ENCODE data around the gene GALNT10. TPM values are rescaled to one million over a fixed set of nuclear protein-coding genes. Genes with fewer than 3 reads are reported as not detected.
A peak's percentile ranks its signal among the peaks of the same experiment; 100 is the strongest.
"Not testable (repeated sequence)": the region's sequence is repeated elsewhere in the genome, so short reads cannot be mapped to it uniquely, and the experiment has no call there.

The GALNT10 gene
- total and polyA plus RNA-seq, 10 donors = 7.6 to 50.2 (median 43.5) TPM

DNA sequence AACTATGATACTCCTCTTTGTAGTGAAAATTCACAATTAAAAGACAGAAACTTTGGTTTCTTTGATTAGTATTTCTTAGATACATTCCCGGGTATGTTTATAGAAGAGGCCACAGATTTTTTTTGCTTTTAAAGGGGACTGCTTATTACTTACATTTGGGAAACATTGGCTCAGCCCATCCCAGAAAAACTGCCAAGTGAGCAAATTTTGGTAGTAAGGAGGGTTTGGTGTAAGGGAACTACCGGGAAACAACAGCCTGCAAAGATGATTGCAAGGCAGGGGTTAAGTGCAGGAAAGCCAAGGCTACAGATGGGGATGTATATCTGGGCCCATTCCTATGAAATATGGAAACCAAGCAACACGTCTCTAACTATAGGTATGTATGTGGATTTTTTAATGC lies 166.4 kb downstream of the GALNT10 start:
- peaks cover 0 to 19% (median 4%) of the 10 kb centered on the region in 6 donors for H3K4me1 ChIP-seq
- H3K36me3 ChIP-seq = peaks cover 0 to 17% (median 6%) of the 10 kb centered on the region in 6 donors
- intact Hi-C loops (cut with DNase I; ENCODE audit: low total_unique reads) = no loop called here
- TF ChIP-seq, protein P1, sequence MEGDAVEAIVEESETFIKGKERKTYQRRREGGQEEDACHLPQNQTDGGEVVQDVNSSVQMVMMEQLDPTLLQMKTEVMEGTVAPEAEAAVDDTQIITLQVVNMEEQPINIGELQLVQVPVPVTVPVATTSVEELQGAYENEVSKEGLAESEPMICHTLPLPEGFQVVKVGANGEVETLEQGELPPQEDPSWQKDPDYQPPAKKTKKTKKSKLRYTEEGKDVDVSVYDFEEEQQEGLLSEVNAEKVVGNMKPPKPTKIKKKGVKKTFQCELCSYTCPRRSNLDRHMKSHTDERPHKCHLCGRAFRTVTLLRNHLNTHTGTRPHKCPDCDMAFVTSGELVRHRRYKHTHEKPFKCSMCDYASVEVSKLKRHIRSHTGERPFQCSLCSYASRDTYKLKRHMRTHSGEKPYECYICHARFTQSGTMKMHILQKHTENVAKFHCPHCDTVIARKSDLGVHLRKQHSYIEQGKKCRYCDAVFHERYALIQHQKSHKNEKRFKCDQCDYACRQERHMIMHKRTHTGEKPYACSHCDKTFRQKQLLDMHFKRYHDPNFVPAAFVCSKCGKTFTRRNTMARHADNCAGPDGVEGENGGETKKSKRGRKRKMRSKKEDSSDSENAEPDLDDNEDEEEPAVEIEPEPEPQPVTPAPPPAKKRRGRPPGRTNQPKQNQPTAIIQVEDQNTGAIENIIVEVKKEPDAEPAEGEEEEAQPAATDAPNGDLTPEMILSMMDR (IDR thresholded peaks at IDR 0.05 in 8 of 11, conservative IDR thresholded peaks at IDR 0.05 in 3 of 11) = no peak
- no peak overlapping the region for H3K27ac ChIP-seq
- no peak overlapping the region for H3K4me3 ChIP-seq
- DNase-seq = no peak
- WGBS, 5 donors = 82 to 97% (median 94%) methylated on average over 3 of the region's 3 CpGs
- H3K9me3 ChIP-seq = no peaks in the 10 kb centered on the region
- H3K27me3 ChIP-seq (replicated peaks in 1 of 7) = no peaks in the 10 kb centered on the region

DNA sequence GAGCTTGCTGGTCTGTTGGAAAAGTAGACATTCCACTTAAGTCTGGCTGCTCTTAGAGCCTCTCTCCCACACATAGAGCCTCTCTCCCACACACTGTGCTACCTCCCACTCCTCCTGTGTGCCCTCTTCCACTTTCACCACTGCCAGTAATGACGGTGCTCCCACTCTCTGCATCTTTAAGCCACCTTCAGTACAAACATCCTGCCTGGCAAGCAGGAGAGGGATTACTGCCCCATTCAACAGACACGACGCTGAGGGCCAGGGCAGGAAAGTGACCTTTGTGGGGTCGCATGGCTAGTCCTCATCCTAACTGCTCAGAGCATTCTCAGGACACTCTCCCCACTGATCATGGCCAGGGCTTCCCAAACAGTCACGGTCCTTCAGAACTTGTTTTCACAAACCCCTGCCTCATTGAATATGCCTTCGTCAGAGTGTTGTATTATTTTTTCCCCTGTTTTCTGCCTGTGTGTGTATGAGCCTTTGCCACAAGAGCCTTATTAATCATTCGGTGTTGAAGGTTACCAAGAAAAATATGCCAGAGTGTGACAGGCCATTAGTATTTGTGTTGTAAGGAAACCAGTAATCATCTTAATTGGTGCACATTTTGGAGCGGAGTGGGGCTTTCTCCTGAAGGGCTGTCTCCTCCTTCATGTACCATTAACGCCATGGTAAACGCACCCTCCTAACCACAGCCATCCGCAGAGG lies 168.1 kb downstream of the GALNT10 start:
- 66 to 82% (median 81%) methylated on average over 11 of the region's 11 CpGs for WGBS, 5 donors
- Histone ChIP-seq H3K36me3 (peaks cover 0 to 17% (median 4%) of the 10 kb centered on the region in 6 donors), H3K27ac (peak overlapping the region in 4 of 8 donors; percentile 15 to 34 (median 30)), H3K4me1 (peaks cover 0 to 19% (median 4%) of the 10 kb centered on the region in 6 donors), H3K9me3 (no peaks in the 10 kb centered on the region), H3K27me3 (replicated peaks in 1 of 7) (no peaks in the 10 kb centered on the region), H3K4me3 (no peak overlapping the region)
- TF ChIP-seq POLR2A (IDR thresholded peaks at IDR 0.05) = no peak
- TF ChIP-seq, protein P1 (IDR thresholded peaks at IDR 0.05 in 8 of 11, conservative IDR thresholded peaks at IDR 0.05 in 3 of 11) = no peak
- TF ChIP-seq POLR2AphosphoS5 (IDR thresholded peaks at IDR 0.05) = no peak
- intact Hi-C loops (cut with DNase I; ENCODE audit: low total_unique reads) = no loop called here
- no peak for DNase-seq

DNA sequence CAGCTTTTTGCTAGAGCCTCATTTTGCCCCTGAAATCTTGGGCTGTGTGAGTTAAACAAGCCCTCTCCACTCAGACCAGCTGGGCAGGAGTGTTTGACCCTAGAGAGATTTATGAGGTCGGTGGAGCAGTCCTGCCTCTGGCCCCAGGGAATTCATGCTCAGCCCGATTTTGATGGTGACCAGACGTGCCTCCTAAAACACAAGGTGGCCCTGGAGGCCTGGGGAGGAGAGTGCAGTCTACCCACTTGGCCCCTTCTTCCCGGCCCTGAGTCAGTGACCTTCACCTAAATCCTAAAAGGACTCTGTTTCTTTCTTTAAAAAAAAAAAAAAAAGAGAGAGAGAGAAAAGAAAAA lies 168.7 kb downstream of the GALNT10 start:
- Histone ChIP-seq H3K4me1 (peaks cover 0 to 19% (median 4%) of the 10 kb centered on the region in 6 donors), H3K27ac (peak overlapping the region in 4 of 8 donors; percentile 15 to 34 (median 30)), H3K27me3 (replicated peaks in 1 of 7) (no peaks in the 10 kb centered on the region), H3K9me3 (no peaks in the 10 kb centered on the region), H3K36me3 (peaks cover 0 to 17% (median 4%) of the 10 kb centered on the region in 6 donors), H3K4me3 (no peak overlapping the region)
- TF ChIP-seq, protein P1 (IDR thresholded peaks at IDR 0.05 in 8 of 11, conservative IDR thresholded peaks at IDR 0.05 in 3 of 11) = no peak
- TF ChIP-seq POLR2A (IDR thresholded peaks at IDR 0.05) (no peak), POLR2AphosphoS5 (IDR thresholded peaks at IDR 0.05) (no peak)
- intact Hi-C loops (cut with DNase I; ENCODE audit: low total_unique reads) = no loop called here
- DNase-seq = no peak
- 59 to 83% (median 70%) methylated on average over 4 of the region's 4 CpGs for WGBS, 5 donors

DNA sequence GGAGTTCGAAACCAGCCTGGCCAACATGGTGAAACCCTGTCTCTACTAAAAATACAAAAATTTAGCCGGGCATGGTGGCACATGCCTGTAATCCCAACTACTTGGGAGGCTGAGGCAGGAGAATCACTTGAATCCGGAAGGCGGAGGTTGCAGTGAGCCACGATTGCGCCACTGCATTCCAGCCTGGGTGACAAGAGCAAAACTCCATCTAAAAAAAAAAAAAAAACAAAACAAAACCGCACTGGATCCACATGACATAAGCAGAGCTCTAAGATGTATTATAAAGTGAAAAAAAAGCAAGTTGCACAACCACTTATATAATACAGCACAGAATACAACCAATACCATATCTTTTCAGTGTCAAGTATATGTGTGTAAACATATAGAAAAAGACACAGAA lies 169.7 kb downstream of the GALNT10 start:
- H3K27me3 ChIP-seq (replicated peaks in 1 of 7); H3K4me3 ChIP-seq; H3K27ac ChIP-seq; intact Hi-C loops (cut with DNase I; ENCODE audit: low total_unique reads); H3K9me3 ChIP-seq; DNase-seq: not testable (repeated sequence)
- Histone ChIP-seq H3K36me3 (peaks cover 0 to 17% (median 4%) of the 10 kb centered on the region in 6 donors), H3K4me1 (peaks cover 0 to 13% (median 2%) of the 10 kb centered on the region in 6 donors)
- WGBS, 5 donors = 92 to 94% (median 93%) methylated on average over 7 of the region's 7 CpGs

Measured in spleen (tissue), 11 donors.